ENCODE data around the gene KDELR3. TPM values are rescaled to one million over a fixed set of nuclear protein-coding genes. Genes with fewer than 3 reads are reported as not detected.

The KDELR3 gene
- total RNA-seq, 1 donor from 2014 or later: 4.2 TPM

DNA sequence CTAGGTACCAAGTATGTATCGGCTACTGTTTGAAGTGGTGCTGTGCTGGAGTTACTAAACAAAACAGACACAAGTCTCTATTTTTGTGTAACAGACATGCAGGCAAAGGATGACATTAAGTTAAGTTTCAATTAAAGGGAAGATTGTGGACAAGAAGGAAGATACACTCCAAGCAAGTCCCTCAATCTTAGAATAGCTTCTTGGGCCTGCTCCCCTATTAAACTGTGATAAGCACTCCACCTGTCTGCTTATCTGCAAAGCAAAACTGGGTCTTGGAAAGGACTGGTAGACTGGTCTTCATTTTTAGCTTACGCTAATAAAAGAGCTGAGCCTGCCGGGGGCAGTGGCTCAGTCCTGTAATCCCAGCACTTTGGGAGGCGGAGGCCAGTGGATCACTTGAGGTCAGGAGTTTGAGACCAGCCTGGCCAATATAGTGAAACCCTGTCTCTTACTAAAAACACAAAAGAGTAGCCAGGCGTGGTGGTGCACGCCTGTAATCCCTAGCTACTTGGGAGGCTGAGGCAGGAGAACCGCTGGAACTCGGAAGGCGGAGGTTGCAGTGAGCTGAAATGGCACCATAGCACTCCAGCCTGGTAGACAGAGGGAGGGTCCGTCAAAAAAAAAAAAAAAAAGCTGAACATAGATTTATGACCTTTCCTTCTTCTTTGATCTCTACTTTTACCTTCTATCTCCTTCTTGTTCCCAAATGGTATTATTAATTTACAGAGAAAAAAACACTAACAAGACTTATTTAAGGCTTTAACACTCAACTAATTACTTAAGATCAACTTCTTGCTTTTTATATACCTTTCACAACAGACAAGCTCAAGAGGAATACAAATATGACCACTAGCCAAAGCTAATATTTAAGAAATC is 34.1 kb downstream of the KDELR3 start:
- intact Hi-C loops (cut with micrococcal nuclease): no loop called here
- ATAC-seq (no peak), DNase-seq (no peak)

DNA sequence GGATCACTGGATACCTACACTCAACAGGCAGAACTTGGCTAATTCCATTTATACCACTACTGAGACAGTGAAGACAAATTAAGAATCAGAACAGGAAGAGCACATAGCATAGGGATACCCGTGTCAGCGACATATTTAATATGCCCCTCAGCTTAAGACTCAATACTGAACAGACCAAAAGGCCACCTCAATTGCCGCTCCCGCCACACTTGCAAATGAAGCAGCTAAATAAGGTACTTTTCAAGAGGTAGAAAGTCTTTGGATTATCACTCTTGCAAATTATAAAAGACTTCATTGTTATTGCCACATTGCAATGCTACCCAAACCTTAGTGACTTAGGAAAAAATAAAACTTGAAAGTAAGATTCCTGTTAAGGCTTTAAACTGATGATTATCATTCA is 35.1 kb downstream of the KDELR3 start:
- DNase-seq (no peak), ATAC-seq (no peak)
- intact Hi-C loops (cut with micrococcal nuclease): no loop called here

- intact Hi-C loops (cut with micrococcal nuclease): loop anchor here (5.0 kb wide), 1 partner anchor 67 kb away; the partner anchor contains the start of gene DMC1
- ATAC-seq: peak; percentile 22
- DNase-seq: peak; percentile 58
Measured at GRCh38 chr22:38504731-38505540, 37.0 kb downstream of the KDELR3 start.

DNA sequence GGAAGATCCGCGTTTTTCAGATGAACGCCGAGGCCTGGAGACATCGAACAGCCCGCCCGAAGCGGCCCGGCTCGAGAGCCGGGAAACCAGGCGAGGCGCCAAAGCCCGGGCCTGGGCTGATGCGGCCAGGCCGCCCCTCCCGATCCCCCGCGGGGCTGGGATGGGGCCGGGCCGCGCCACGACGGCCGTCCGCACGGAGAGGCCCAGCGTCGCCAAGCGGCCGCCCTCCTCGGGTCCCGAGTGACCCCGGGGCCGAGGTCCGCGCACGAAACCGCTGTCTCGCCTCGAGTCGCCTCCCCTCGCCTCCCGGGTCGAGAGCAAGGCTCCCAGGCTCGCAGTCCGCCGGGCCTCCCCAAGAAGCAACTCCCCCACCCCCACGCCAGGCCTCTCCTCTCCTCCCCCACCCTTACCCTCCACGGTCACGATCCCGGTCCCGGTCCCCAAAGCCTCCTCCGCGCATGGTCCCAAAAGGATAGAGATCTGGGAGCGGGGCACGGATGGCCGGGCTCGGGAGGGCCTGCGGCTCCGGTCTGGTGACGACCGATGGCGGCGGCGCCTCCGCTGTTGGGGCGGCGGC is 37.7 kb downstream of the KDELR3 start:
- intact Hi-C loops (cut with micrococcal nuclease): loop anchor here (5.0 kb wide), 1 partner anchor 67 kb away; the partner anchor contains the start of gene DMC1
- DNase-seq: peak; percentile 93
- ATAC-seq: peak; percentile 87

- intact Hi-C loops (cut with micrococcal nuclease): loop anchor here (5.0 kb wide), 1 partner anchor 66 kb away; the partner anchor contains the start of gene DMC1
- ATAC-seq (peak; percentile 85), DNase-seq (peak; percentile 94)
Measured at GRCh38 chr22:38506118-38506962, 38.4 kb downstream of the KDELR3 start, which contains the start of gene DDX17. Gene DDX17 (minus strand): TSS chr22:38506311.

GRCh38 chr22:38510416-38510970 is 42.6 kb downstream of the KDELR3 start:
- ATAC-seq: no peak
- intact Hi-C loops (cut with micrococcal nuclease): no loop called here
- no peak for DNase-seq

DNA sequence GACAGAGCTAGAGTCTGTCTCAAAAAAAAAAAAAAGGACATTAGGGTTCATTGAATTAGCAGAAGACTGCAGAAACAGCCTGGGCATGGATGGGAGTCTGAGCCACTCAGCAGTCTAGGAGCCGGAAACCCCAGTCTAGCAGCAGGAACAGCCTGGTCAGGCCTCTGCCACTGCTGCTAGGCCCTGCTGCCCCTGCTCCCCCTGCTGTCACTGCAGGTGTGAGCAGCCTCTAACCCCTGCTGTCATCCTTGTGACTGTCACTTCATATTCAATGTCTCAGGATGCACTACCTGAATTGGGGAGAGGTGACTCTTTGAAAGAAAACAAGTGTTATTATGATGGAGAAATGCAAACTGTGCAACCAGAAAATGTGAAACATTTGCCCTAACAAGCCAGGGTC is 45.2 kb downstream of the KDELR3 start:
- intact Hi-C loops (cut with micrococcal nuclease): no loop called here
- ATAC-seq: peak; percentile 65
- no peak for DNase-seq

DNA sequence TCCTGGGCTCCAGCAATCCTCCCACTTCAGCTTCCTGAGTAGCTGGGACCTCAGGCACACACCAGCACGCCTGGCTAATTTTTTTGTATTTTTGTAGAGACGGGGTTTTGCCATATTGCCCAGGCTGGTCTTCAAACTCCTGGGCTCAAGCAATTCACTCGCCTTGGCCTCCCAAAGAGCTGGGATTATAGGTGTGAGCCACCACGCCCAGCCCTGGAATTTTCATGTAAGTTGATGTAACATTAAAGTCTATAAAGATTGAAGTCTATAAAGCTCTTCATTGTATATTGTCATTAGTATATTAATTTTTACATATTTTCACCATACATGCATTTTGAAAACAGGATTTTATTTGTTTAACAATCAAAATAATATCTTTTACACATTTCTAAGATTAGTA is 50.7 kb downstream of the KDELR3 start:
- DNase-seq (no peak), ATAC-seq (no peak)
- intact Hi-C loops (cut with micrococcal nuclease): no loop called here

DNA sequence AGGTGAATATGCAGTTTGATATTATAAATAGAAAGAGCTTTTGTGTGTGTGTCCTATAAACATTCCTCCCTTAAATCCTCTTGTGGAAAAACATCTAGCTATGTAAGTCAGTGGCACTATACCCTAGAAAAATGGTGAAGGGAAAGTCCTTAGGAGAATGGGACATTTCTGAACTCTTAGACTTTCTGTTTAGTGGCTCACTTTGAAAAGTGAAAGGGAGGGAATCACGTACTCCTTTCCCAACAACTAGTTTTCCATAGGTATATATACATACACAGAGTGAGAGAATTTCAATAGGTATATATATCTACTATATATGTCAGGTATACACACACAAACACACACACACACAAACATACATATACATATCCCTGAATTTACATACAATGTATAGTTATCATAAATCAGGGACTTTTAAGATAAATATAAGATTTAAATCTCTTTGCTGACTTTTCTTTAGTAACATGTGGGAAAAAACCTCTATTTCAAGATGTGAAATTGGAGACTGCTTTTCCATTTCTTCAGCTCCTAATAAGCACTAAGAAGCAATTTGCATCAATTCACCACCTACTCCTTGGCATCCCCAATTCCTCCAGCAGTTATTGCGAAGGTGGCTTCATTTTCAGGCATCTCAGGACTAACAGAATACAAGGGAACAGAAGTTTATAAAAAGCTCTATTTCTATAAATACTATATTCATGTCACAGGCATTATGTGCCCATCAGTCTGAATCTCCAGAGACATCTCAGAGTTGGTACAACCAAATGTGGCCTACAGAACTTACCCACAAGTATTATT is 51.8 kb downstream of the KDELR3 start:
- intact Hi-C loops (cut with micrococcal nuclease): no loop called here
- no peak for DNase-seq
- ATAC-seq: no peak

DNA sequence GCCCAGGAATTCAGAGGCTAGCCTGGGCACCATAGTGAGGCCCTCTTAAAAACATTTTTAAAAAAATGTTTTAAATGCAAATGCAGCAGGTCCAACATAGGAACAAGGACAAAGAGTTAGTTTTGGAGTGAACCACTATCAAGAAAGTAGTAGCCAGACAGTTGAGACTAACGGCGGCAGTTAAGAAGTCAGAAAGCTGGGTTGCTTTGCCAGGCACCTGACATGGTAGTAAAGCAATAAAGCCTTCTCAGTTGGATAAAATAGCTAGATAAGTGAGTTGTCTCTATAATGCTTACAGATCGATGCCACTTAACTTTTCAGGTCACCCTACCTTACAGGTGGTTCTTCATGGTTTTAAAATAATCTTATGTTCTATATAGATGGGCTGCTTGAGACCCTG is 55.1 kb downstream of the KDELR3 start:
- ATAC-seq (no peak), DNase-seq (no peak)
- intact Hi-C loops (cut with micrococcal nuclease): no loop called here

DNA sequence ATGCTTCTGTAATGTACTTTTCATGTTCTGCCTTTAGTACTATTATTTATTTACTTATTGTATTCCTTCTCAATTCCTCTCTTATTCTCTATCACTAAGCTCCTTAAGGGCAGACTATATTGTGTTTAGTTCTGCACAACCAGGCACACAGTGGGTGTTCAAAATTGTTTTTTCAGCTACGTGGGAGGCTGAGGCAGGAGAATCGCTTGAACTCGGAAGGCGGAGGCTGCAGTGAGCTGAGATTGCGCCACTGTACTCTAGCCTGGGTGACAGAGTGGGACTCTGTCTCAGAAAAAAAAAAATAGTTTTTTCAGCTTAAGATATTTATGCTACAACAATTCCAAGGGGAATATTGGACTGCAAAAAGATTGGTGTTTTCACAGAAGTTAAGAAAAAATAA is 55.6 kb downstream of the KDELR3 start:
- DNase-seq: no peak
- intact Hi-C loops (cut with micrococcal nuclease): no loop called here
- ATAC-seq: no peak

- ATAC-seq: no peak
- DNase-seq: no peak
- intact Hi-C loops (cut with micrococcal nuclease): no loop called here
Measured at GRCh38 chr22:38524429-38524828, 56.5 kb downstream of the KDELR3 start.

DNA sequence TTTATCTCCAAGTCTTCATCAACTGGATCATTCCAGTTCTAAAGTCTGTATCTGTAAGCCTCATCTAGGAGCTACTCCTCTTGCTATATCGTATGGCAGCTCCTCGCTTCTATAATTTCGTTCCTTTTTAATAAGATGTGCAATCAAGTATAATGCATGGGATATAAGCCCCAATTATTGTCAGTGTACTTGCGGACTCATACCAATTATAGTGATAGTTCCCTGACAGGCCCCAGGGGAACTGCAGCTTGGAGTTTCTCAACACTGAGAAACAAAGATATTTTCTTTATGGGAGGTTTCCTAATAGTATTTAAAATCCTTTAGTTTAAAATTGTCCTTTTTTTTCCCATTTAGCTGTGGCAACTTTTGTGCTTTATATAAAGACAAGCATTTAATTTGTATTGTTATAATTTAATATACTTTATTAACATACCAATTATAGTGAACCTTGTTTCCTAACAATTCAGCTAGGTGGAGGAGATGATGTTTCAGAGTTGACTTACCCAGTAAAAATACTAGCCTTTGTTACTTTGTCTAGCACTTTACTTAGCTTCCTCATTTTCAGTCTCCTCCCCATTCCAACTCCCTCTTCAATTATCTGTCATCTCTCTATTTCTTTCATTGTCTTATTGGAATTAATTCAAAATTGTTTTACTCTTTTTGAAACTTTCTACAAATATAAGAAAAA is 63.5 kb downstream of the KDELR3 start:
- ATAC-seq: no peak
- no peak for DNase-seq
- intact Hi-C loops (cut with micrococcal nuclease): no loop called here

Data from left ventricle myocardium superior (tissue), 1 donor.